OCI-M2 (cell line): Measurements from ENCODE around the gene EIF3I.
A peak's percentile ranks its signal among the peaks of the same experiment; 100 is the strongest.

Experiments used
- DNase-seq: peaks from one replicate; lab custom pipeline; 2025; ENCODE audit not compliant: unreplicated experiment; lab: John Stamatoyannopoulos, UW

Gene EIF3I

GRCh38 chr1:32198237-32199042 lies 23.8 kb upstream of the EIF3I start:
- no peak for DNase-seq

DNA sequence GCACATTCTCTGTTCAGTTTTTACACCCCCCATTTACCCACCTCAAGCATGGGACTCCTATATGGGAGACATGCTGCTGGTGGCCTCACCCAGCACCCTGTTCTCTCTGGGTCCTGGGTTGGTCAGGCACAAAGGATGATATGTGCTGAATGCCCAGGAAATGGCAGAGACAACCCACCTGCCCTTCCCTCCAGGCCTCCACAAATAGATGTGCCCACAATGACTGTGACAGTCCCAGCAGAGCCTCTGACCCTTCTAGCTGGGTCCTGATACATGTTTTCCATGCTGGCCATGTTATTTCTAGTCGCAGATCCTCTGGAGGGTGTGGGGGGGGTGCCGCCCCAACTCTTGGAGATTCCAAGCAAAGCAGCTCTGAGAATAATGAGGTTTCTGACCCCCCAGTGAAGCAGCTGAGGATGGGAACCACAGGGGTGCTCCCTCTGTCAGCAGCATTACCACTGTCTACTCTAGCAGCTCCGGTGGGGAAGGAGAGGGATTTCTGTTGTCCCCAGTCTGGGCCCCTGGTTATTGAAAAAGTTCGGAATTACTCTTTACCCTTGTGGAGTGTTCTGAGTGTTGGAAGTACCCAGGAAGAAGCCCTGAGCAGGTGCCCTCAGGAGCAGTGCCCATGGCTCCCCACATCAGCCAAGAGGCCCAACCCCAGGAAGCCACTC lies 23.0 kb upstream of the EIF3I start:
- DNase-seq = no peak

GRCh38 chr1:32199717-32200072 lies 22.5 kb upstream of the EIF3I start:
- no peak for DNase-seq

GRCh38 chr1:32200226-32201010 lies 21.8 kb upstream of the EIF3I start, which contains the start of gene CCDC28B:
CCDC28B (plus strand) TSS chr1:32200595; CDS start chr1:32201936, 1,341 bp downstream.
- DNase-seq = peak; percentile 28

- no peak for DNase-seq
Observed at GRCh38 chr1:32201011-32201855, 21.0 kb upstream of the EIF3I start.

DNA sequence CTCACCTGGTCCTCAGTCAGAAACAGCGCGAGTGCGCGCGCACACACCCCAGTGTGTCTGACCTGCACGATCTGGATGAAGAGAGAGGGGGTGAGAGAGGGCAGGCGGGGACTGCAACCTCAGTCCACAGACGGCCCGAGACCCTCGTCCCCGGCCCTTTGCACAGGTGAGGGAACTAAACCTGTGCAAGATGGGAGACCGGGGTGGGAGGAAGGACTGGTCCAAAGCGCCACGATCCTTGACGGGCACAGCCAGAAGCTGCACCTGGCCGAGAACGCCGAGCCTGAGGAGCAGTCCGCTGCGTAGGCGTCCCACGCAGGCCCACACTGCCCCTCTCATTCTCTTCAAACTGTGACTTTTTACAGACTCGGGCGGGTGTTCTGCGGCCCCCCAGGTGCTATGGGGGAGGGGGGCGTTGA lies 17.3 kb upstream of the EIF3I start:
- no peak for DNase-seq

DNA sequence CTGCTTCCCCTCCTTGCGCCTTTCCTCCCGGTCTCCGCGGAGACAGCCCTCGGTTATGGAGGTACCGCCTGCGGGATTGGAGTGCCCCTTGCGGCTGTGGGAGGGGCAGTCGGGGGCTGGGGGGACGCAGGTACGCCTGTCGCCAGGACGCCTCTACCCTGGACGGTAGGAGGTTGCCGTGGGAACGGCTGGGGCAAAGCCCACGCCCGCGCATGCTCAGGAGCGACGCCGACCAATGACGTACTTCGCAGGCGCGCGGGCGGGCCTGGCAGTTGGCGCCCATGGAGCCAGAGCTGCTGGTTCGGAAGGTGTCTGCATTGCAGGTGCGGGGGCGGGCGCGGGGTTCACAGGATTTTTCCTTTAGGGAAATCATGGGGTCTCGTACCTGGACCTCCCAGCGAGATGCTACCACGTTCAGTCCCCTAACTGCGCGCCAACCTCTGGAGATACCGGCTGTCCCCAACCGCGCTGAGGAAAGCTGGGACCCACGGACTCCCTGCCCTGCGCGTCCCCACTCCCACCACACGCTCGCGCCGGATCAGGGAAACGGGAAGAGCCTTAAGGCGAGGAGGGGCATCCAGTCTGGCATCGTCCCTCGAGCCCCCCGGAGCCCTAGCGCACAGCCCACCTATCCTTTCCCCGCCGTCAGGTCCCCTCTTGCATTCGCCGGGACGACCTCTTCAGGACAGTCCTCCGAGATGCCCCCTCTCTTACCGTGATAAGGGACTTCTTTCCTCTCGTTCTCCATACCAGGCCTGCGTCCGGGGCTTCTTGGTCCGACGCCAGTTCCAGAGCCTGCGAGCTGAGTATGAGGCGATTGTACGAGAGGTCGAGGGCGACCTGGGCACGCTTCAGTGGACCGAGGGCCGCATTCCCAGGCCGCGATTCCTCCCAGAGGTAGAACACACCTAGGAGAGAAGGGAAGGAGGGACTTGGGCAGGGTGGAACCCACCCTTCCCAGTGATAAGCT lies 16.5 kb upstream of the EIF3I start, which contains the start of gene IQCC:
Gene IQCC (plus strand): TSS at position 271 of the 970 bp plus-strand sequence. CDS start 11 bp downstream, at position 282.
- DNase-seq = no peak

GRCh38 chr1:32208469-32208868 lies 13.7 kb upstream of the EIF3I start:
- no peak for DNase-seq

DNA sequence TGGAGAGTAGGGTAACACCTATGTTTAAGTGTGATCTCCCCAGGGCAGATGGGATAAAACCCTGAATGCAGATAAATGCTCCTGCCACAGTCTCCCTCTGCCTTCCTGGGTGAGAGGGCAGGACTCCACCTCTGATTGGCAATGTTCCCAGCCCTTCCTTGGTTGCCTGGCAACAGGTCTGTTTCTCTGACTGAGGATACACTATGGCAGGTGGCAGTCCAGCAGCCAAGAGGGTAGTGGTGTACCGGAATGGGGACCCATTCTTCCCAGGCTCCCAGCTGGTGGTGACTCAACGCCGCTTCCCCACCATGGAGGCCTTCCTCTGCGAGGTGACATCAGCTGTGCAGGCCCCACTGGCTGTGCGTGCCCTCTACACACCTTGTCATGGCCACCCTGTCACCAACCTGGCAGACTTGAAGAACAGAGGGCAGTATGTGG lies 13.3 kb upstream of the EIF3I start, which contains the start of gene DCDC2B:
Gene DCDC2B (plus strand): TSS at position 199 of the 438 bp plus-strand sequence. CDS start 5 bp downstream, at position 204.
- DNase-seq = no peak

DNA sequence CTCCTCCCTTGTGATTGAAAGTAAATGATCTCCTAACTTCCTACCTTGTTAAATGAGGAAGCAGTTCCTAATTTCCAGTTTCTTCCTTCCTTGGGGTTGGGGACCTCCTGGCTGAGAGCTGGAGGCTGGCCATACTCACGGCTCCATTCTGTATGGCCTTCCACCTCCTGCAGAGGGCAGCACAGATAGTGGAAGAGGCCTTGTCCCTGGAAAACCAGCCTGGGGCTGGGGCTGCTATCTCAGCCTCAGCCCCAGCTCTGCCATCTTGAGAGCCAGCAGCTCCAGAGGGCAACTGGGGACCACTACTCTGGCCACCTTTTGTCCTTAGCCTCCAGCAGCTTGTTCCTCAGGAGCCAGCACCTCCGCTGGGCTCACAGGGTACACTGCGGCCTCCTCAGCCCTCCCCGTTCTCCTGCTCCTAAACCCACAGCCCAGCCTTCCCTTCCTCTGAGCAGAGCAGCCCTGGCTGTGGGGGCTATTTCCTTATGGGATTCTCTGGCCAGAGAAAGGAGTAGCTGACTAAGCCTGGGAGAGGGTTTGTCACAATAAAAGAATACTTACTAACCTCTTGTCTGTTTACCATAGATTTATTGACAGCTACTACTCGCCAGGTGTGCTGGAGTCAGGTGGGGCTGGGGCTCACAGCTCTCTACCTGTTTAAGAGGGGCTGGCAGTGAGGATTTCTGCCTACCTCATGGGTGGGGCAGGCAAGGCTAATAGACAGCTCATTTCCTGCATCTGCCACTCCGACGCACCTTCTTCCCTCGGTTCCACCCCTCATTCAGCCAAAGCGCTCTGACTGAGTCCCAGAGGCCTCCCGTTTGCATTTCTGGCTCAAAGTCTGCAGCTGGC lies 6.4 kb upstream of the EIF3I start:
- no peak for DNase-seq

DNA sequence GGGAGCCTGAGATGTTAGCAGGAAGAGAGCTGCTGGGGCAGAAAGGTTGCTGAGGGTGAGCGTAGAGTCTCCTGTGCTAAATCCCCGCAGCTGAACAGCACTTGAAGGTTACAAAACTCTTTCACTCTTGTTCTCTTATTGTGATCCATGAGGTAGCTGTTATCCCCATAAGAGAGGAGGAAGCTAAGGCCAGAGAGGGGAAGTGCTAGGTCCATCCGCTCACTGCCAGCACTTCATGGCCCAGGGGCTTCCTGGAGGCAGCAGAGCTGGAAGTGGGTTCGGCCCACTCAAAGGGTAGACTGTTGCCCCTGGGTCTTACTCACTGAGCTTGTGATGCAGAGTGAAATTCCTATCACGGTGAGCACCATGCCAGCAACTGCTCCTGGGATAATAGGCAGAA lies 5.6 kb upstream of the EIF3I start:
- no peak for DNase-seq

GRCh38 chr1:32219022-32219421 lies 3.2 kb upstream of the EIF3I start:
- DNase-seq = no peak

GRCh38 chr1:32220746-32221580 lies 1.2 kb upstream of the EIF3I start:
- no peak for DNase-seq

DNA sequence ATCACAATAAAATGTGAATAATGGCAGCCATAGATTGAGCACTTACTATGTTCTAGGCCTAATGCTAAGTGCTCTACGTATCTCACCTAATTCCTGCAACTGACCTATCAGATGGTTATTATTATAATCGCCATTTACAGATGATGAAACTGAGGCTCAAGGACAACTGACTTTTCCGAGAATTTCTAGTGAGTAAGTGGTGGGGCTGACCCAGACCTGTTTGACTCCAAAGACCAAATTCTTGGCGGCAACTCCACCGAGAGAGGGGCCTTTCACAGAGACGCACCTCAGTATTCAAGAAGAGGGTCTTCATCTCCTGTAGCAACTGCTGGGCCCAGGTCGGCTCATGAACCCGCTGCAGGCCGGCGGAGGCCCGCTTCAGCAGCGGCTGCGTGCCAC lies 627 bp upstream of the EIF3I start:
- DNase-seq = no peak

DNA sequence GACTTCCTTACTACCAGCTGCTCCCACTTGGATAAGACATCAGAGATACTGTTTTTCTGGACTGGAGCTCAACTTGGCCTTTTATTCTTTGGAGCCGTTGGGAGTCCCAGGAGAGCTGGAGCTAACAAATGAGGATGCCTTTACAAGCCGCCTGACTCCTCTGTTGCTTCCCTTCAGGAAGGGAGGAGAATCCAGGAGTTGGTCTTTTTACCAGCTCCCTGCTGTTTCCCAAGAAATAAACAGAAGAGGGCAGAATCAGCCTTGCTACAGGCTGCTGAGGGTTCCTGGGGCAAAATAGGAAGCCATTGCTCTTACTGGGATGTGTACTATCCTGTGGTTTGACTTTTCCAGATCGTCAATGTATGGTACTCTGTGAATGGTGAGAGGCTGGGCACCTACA lies 1.5 kb downstream of the EIF3I start:
- DNase-seq = no peak

DNA sequence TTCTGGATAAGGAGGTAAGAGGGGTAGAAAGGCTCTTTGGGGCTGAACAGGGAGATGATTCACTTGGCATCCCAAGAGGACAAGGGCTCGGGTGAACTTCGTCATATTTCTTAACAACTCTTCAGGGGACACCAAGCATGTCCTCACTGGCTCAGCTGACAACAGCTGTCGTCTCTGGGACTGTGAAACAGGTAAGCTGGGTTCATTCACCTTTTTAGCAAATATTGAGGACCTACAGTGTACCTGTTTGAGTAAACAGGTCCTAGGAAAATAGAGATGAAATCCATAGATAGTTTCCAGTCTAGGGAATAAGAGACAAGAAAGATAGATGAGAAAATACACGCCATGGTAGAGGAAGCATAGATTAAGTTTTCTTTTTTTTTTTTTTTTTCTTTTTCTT lies 2.1 kb downstream of the EIF3I start:
- no peak for DNase-seq

DNA sequence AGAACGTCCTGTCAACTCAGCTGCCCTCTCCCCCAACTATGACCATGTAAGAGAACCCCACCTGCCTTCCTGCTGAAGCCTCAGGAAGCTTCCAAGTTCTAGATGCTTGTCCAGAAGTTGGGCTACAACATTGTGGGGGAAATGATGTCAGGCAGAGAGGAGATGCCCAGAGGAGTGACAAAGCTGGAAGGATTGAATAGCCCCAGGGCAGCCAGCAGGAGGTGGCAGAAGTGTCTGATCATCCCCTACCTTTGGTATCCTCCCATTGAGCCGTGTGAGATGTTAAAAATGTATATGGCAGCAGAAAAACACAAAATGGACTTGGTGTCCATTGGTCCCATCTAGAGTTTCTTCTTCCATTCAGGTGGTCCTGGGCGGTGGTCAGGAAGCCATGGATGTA lies 6.6 kb downstream of the EIF3I start:
- no peak for DNase-seq
